EH (cell line): Measurements from ENCODE around the gene STX16.

Source experiments
- DNase-seq: peaks from one replicate; pipeline ENCODE4 v3.0.0-alpha.2; 2015; ENCODE audit warnings: low read depth

The STX16 gene

GRCh38 chr20:58655328-58656107 lies 4.4 kb downstream of the STX16 start:
- DNase-seq = no peak

- no peak for DNase-seq
Observed at GRCh38 chr20:58656831-58657230, 5.7 kb downstream of the STX16 start.

- no peak for DNase-seq
Observed at GRCh38 chr20:58657262-58657661, 6.2 kb downstream of the STX16 start.

GRCh38 chr20:58657986-58658385 lies 6.9 kb downstream of the STX16 start:
- no peak for DNase-seq

- no peak for DNase-seq
Observed at GRCh38 chr20:58658760-58659159, 7.7 kb downstream of the STX16 start.

GRCh38 chr20:58659841-58660240 lies 8.8 kb downstream of the STX16 start:
- no peak for DNase-seq

GRCh38 chr20:58660855-58661597 lies 9.9 kb downstream of the STX16 start:
- DNase-seq = no peak

GRCh38 chr20:58661598-58662473 lies 10.8 kb downstream of the STX16 start:
- no peak for DNase-seq

GRCh38 chr20:58664331-58664730 lies 13.2 kb downstream of the STX16 start:
- no peak for DNase-seq

GRCh38 chr20:58664883-58665282 lies 13.8 kb downstream of the STX16 start:
- no peak for DNase-seq

- no peak for DNase-seq
Observed at GRCh38 chr20:58665606-58666005, 14.5 kb downstream of the STX16 start.

- DNase-seq = no peak
Observed at GRCh38 chr20:58666702-58667101, 15.6 kb downstream of the STX16 start.

GRCh38 chr20:58667975-58668374 lies 16.9 kb downstream of the STX16 start:
- DNase-seq = no peak

GRCh38 chr20:58668901-58669286 lies 17.8 kb downstream of the STX16 start:
- DNase-seq = no peak

- DNase-seq = no peak
Observed at GRCh38 chr20:58669287-58670006, 18.4 kb downstream of the STX16 start.

GRCh38 chr20:58670102-58670501 lies 19.0 kb downstream of the STX16 start:
- peak; percentile 43 for DNase-seq

- no peak for DNase-seq
Observed at GRCh38 chr20:58670659-58671058, 19.6 kb downstream of the STX16 start.

- no peak for DNase-seq
Observed at GRCh38 chr20:58673119-58673518, 22.0 kb downstream of the STX16 start.

GRCh38 chr20:58675146-58675584 lies 24.1 kb downstream of the STX16 start:
- DNase-seq = no peak

- DNase-seq = no peak
Observed at GRCh38 chr20:58675641-58676040, 24.6 kb downstream of the STX16 start.

GRCh38 chr20:58676161-58676560 lies 25.1 kb downstream of the STX16 start:
- DNase-seq = no peak

GRCh38 chr20:58677079-58677604 lies 26.1 kb downstream of the STX16 start:
- DNase-seq = no peak
